ENCODE results near the gene ACP1. TPM values are rescaled to one million over a fixed set of nuclear protein-coding genes. Genes with fewer than 3 reads are reported as not detected.

ACP1 gene
- total RNA-seq, 1 donor from 2014 or later = 114 TPM

DNA sequence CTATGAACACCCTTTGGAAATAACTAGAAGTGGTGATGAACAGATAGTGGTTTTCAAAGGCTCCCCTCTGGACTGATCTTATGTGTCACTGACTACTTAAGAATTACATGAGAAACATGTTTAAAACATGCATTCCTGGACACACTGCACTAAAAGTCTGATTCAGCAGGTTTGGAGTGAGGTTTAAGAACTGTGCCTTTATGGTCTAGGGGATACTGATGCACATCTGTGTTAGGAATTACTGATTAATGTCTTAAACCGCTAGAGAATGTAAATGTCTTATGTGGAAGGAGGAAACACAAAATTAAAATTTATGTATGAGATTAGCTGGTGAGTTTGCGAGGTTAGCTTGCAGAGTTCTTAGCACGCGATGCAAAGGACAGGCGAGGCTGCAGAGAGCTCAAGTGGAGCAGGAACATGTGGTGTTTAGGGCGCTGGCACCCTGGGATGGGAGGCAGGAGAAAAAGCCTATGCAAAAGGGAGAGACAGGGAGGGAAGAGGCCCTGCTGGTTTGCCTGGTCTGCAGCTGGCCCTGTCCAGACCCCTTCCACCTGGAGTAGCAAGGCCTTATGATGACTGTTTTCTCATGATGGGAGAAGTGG is 12.6 kb upstream of the ACP1 start:
- Histone ChIP-seq H3K9me3 (ENCODE audit: insufficient read depth, low read depth, low read length) (no peaks in the 10 kb centered on the region), H3K27me3 (ENCODE audit: insufficient read depth, low read length) (no peaks in the 10 kb centered on the region), H3K4me1 (ENCODE audit: insufficient read depth, low read length) (no peaks in the 10 kb centered on the region), H3K36me3 (ENCODE audit: insufficient read depth, low read length) (peaks cover 4% of the 10 kb centered on the region), H3K79me2 (ENCODE audit: insufficient read depth, low read length) (no peaks in the 10 kb centered on the region), H3K4me3 (ENCODE audit: insufficient read depth, low read depth, low read length) (no peak overlapping the region), H2AFZ (ENCODE audit: low read depth, low read length) (no peak overlapping the region), H3K9ac (ENCODE audit: low read length) (no peak overlapping the region), H3K4me2 (ENCODE audit: low read length) (no peak overlapping the region), H4K20me1 (ENCODE audit: insufficient read depth, low read length) (no peaks in the 10 kb centered on the region), H3K27ac (ENCODE audit: low read depth, low read length) (no peak overlapping the region)
- FAIRE-seq (no peak), DNase-seq (ENCODE audit: low read depth) (no peak)
- Mint-ChIP-seq H3K9me3 (ENCODE audit: unreplicated experiment) (no peaks in the 10 kb centered on the region), H3K27ac (ENCODE audit: unreplicated experiment) (no peak overlapping the region), H3K4me1 (ENCODE audit: low read depth, unreplicated experiment) (no peaks in the 10 kb centered on the region), H3K36me3 (ENCODE audit: low read depth, unreplicated experiment) (no peaks in the 10 kb centered on the region), H3K4me3 (ENCODE audit: unreplicated experiment) (no peak overlapping the region), H3K27me3 (ENCODE audit: low read depth, unreplicated experiment) (no peaks in the 10 kb centered on the region)
- no peak for TF ChIP-seq EZH2 (IDR thresholded peaks at IDR 0.05; ENCODE audit: insufficient read depth, low read length)
- no peak for TF ChIP-seq CTCF (IDR thresholded peaks at IDR 0.05; ENCODE audit: insufficient read depth, low read depth, low read length)

GRCh38 chr2:253202-253638 is 11.5 kb upstream of the ACP1 start:
- Mint-ChIP-seq H3K27ac (ENCODE audit: unreplicated experiment) (no peak overlapping the region), H3K36me3 (ENCODE audit: low read depth, unreplicated experiment) (peaks cover 5% of the 10 kb centered on the region), H3K27me3 (ENCODE audit: low read depth, unreplicated experiment) (no peaks in the 10 kb centered on the region), H3K4me3 (ENCODE audit: unreplicated experiment) (no peak overlapping the region), H3K4me1 (ENCODE audit: low read depth, unreplicated experiment) (no peaks in the 10 kb centered on the region), H3K9me3 (ENCODE audit: unreplicated experiment) (peaks cover 5% of the 10 kb centered on the region)
- Histone ChIP-seq H3K79me2 (ENCODE audit: insufficient read depth, low read length) (no peaks in the 10 kb centered on the region), H4K20me1 (ENCODE audit: insufficient read depth, low read length) (no peaks in the 10 kb centered on the region), H2AFZ (ENCODE audit: low read depth, low read length) (no peak overlapping the region), H3K4me3 (ENCODE audit: insufficient read depth, low read depth, low read length) (no peak overlapping the region), H3K27me3 (ENCODE audit: insufficient read depth, low read length) (no peaks in the 10 kb centered on the region), H3K9ac (ENCODE audit: low read length) (no peak overlapping the region), H3K4me2 (ENCODE audit: low read length) (no peak overlapping the region), H3K9me3 (ENCODE audit: insufficient read depth, low read depth, low read length) (peaks cover 6% of the 10 kb centered on the region), H3K36me3 (ENCODE audit: insufficient read depth, low read length) (no peaks in the 10 kb centered on the region), H3K4me1 (ENCODE audit: insufficient read depth, low read length) (no peaks in the 10 kb centered on the region), H3K27ac (ENCODE audit: low read depth, low read length) (no peak overlapping the region)
- DNase-seq (ENCODE audit: low read depth) (no peak), FAIRE-seq (no peak)
- TF ChIP-seq EZH2 (IDR thresholded peaks at IDR 0.05; ENCODE audit: insufficient read depth, low read length) (no peak), CTCF (IDR thresholded peaks at IDR 0.05; ENCODE audit: insufficient read depth, low read depth, low read length) (no peak)

DNA sequence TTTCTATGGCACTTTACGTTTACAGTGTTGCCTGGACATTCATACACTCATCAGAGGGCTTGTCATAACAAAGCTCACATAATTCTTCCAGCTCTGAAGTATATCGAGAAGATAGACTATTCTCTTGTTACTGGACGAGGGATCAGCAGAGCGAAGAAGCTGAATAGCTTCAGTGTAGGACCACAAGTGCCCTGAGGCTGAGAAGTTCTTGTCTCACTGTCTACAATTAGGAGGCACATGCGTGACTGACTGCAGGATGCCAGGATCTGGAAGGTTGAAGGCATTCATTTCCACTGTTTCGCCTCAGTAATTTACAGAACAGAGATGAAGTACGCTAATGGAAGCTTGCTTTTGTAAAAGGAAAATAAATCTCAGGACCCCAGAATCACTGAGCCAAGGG is 10.5 kb upstream of the ACP1 start:
- no peaks in the 10 kb centered on the region for H3K27me3 ChIP-seq (ENCODE audit: insufficient read depth, low read length)
- H3K27me3 Mint-ChIP-seq (ENCODE audit: low read depth, unreplicated experiment) = no peaks in the 10 kb centered on the region
- H3K9me3 Mint-ChIP-seq (ENCODE audit: unreplicated experiment) = peaks cover 13% of the 10 kb centered on the region
- H3K4me2 ChIP-seq (ENCODE audit: low read length) = no peak overlapping the region
- H3K9me3 ChIP-seq (ENCODE audit: insufficient read depth, low read depth, low read length) = peaks cover 6% of the 10 kb centered on the region
- no peak overlapping the region for H3K4me3 Mint-ChIP-seq (ENCODE audit: unreplicated experiment)
- no peak overlapping the region for H3K4me3 ChIP-seq (ENCODE audit: insufficient read depth, low read depth, low read length)
- FAIRE-seq = no peak
- H3K9ac ChIP-seq (ENCODE audit: low read length) = no peak overlapping the region
- H3K36me3 ChIP-seq (ENCODE audit: insufficient read depth, low read length) = no peaks in the 10 kb centered on the region
- H3K4me1 ChIP-seq (ENCODE audit: insufficient read depth, low read length) = no peaks in the 10 kb centered on the region
- no peaks in the 10 kb centered on the region for H3K79me2 ChIP-seq (ENCODE audit: insufficient read depth, low read length)
- no peak for TF ChIP-seq CTCF (IDR thresholded peaks at IDR 0.05; ENCODE audit: insufficient read depth, low read depth, low read length)
- TF ChIP-seq EZH2 (IDR thresholded peaks at IDR 0.05; ENCODE audit: insufficient read depth, low read length) = no peak
- no peak overlapping the region for H3K27ac ChIP-seq (ENCODE audit: low read depth, low read length)
- peaks cover 10% of the 10 kb centered on the region for H3K36me3 Mint-ChIP-seq (ENCODE audit: low read depth, unreplicated experiment)
- H4K20me1 ChIP-seq (ENCODE audit: insufficient read depth, low read length) = no peaks in the 10 kb centered on the region
- H3K4me1 Mint-ChIP-seq (ENCODE audit: low read depth, unreplicated experiment) = no peaks in the 10 kb centered on the region
- DNase-seq (ENCODE audit: low read depth) = no peak
- H2AFZ ChIP-seq (ENCODE audit: low read depth, low read length) = no peak overlapping the region
- H3K27ac Mint-ChIP-seq (ENCODE audit: unreplicated experiment) = no peak overlapping the region
